ENCODE measurements around the gene ATG4B. TPM values are rescaled to one million over a fixed set of nuclear protein-coding genes. Genes with fewer than 3 reads are reported as not detected.
A peak's percentile ranks its signal among the peaks of the same experiment; 100 is the strongest.

ATG4B gene
- total RNA-seq, 1 experiment from 2014 or later, result 78.0 TPM

GRCh38 chr2:241645056-241645914, 7.8 kb downstream of the ATG4B start:
- Histone ChIP-seq H3K36me3 (peaks cover 15% of the 10 kb centered on the region; the same call in 1 of the 2 replicates), H3K4me1 (no peaks in the 10 kb centered on the region), H3K4me3 (no peak overlapping the region), H3K9me3 (replicated peaks) (no peaks in the 10 kb centered on the region), H3K27ac (no peak overlapping the region), H3K27me3 (no peaks in the 10 kb centered on the region)
- DNase-seq, result no peak

GRCh38 chr2:241645915-241646645, 8.6 kb downstream of the ATG4B start:
- Histone ChIP-seq H3K27me3 (no peaks in the 10 kb centered on the region), H3K36me3 (peaks cover 17% of the 10 kb centered on the region; the same call in 1 of the 2 replicates), H3K9me3 (replicated peaks) (no peaks in the 10 kb centered on the region), H3K4me1 (no peaks in the 10 kb centered on the region), H3K4me3 (no peak overlapping the region), H3K27ac (no peak overlapping the region)
- DNase-seq, result no peak

GRCh38 chr2:241648453-241648852, 11.0 kb downstream of the ATG4B start:
- H3K4me1 ChIP-seq, result no peaks in the 10 kb centered on the region
- no peak for DNase-seq
- H3K27ac ChIP-seq, result no peak overlapping the region

GRCh38 chr2:241649404-241649803, 11.9 kb downstream of the ATG4B start:
- H3K4me1 ChIP-seq, result no peaks in the 10 kb centered on the region
- no peak overlapping the region for H3K27ac ChIP-seq
- DNase-seq, result no peak
- H3K27me3 ChIP-seq, result no peaks in the 10 kb centered on the region
- no peak overlapping the region for H3K4me3 ChIP-seq
- peaks cover 30% of the 10 kb centered on the region for H3K36me3 ChIP-seq
- H3K9me3 ChIP-seq (replicated peaks), result no peaks in the 10 kb centered on the region

More at GRCh38 chr2:241648453-241648852, 11.0 kb downstream of the ATG4B start:
- Histone ChIP-seq H3K4me3 (no peak overlapping the region), H3K27me3 (no peaks in the 10 kb centered on the region), H3K36me3 (peaks cover 35% of the 10 kb centered on the region), H3K9me3 (replicated peaks) (no peaks in the 10 kb centered on the region)

GRCh38 chr2:241649927-241650326, 12.4 kb downstream of the ATG4B start:
- Histone ChIP-seq H3K27me3 (no peaks in the 10 kb centered on the region), H3K9me3 (replicated peaks) (no peaks in the 10 kb centered on the region), H3K27ac (no peak overlapping the region), H3K4me3 (no peak overlapping the region), H3K4me1 (no peaks in the 10 kb centered on the region), H3K36me3 (peaks cover 30% of the 10 kb centered on the region)
- no peak for DNase-seq

GRCh38 chr2:241652142-241652541, 14.6 kb downstream of the ATG4B start:
- DNase-seq, result no peak
- Histone ChIP-seq H3K36me3 (peaks cover 38% of the 10 kb centered on the region), H3K27ac (no peak overlapping the region), H3K27me3 (no peaks in the 10 kb centered on the region), H3K4me3 (no peak overlapping the region), H3K9me3 (replicated peaks) (no peaks in the 10 kb centered on the region), H3K4me1 (no peaks in the 10 kb centered on the region)

GRCh38 chr2:241652722-241653121, 15.2 kb downstream of the ATG4B start:
- H3K4me1 ChIP-seq, result no peaks in the 10 kb centered on the region
- no peaks in the 10 kb centered on the region for H3K9me3 ChIP-seq (replicated peaks)
- no peaks in the 10 kb centered on the region for H3K27me3 ChIP-seq
- peaks cover 38% of the 10 kb centered on the region for H3K36me3 ChIP-seq
- no peak overlapping the region for H3K4me3 ChIP-seq
- no peak overlapping the region for H3K27ac ChIP-seq
- no peak for DNase-seq

- DNase-seq, result no peak
- Histone ChIP-seq H3K4me1 (no peaks in the 10 kb centered on the region), H3K27ac (no peak overlapping the region), H3K9me3 (replicated peaks) (no peaks in the 10 kb centered on the region), H3K4me3 (no peak overlapping the region), H3K27me3 (no peaks in the 10 kb centered on the region), H3K36me3 (peaks cover 38% of the 10 kb centered on the region)
Observed at GRCh38 chr2:241653210-241653750, 15.8 kb downstream of the ATG4B start.

GRCh38 chr2:241654551-241654950, 17.1 kb downstream of the ATG4B start:
- H3K27ac ChIP-seq, result no peak overlapping the region
- H3K36me3 ChIP-seq, result peaks cover 43% of the 10 kb centered on the region

GRCh38 chr2:241655516-241656189, 18.2 kb downstream of the ATG4B start:
- H3K27ac ChIP-seq, result no peak overlapping the region
- H3K9me3 ChIP-seq (replicated peaks), result no peaks in the 10 kb centered on the region
- H3K4me1 ChIP-seq, result no peaks in the 10 kb centered on the region
- peaks cover 51% of the 10 kb centered on the region for H3K36me3 ChIP-seq
- no peak overlapping the region for H3K4me3 ChIP-seq
- no peak for DNase-seq
- H3K27me3 ChIP-seq, result no peaks in the 10 kb centered on the region

More at GRCh38 chr2:241654551-241654950, 17.1 kb downstream of the ATG4B start:
- Histone ChIP-seq H3K27me3 (no peaks in the 10 kb centered on the region), H3K4me1 (no peaks in the 10 kb centered on the region), H3K4me3 (no peak overlapping the region), H3K9me3 (replicated peaks) (no peaks in the 10 kb centered on the region)
- DNase-seq, result no peak

GRCh38 chr2:241656190-241656741, 18.8 kb downstream of the ATG4B start:
- H3K36me3 ChIP-seq, result peaks cover 48% of the 10 kb centered on the region
- no peak for DNase-seq
- no peaks in the 10 kb centered on the region for H3K4me1 ChIP-seq
- no peak overlapping the region for H3K27ac ChIP-seq
- no peaks in the 10 kb centered on the region for H3K27me3 ChIP-seq
- no peak overlapping the region for H3K4me3 ChIP-seq
- no peaks in the 10 kb centered on the region for H3K9me3 ChIP-seq (replicated peaks)

GRCh38 chr2:241657786-241658254, 20.3 kb downstream of the ATG4B start:
- no peak overlapping the region for H3K4me3 ChIP-seq
- H3K27ac ChIP-seq, result no peak overlapping the region
- DNase-seq, result no peak
- peaks cover 37% of the 10 kb centered on the region for H3K36me3 ChIP-seq
- no peaks in the 10 kb centered on the region for H3K4me1 ChIP-seq
- no peaks in the 10 kb centered on the region for H3K27me3 ChIP-seq
- H3K9me3 ChIP-seq (replicated peaks), result no peaks in the 10 kb centered on the region

- DNase-seq, result no peak
- Histone ChIP-seq H3K27me3 (no peaks in the 10 kb centered on the region), H3K4me1 (no peaks in the 10 kb centered on the region), H3K27ac (no peak overlapping the region), H3K4me3 (no peak overlapping the region), H3K36me3 (peaks cover 33% of the 10 kb centered on the region), H3K9me3 (replicated peaks) (no peaks in the 10 kb centered on the region)
Observed at GRCh38 chr2:241658296-241658695, 20.8 kb downstream of the ATG4B start.

GRCh38 chr2:241659150-241659739, 21.8 kb downstream of the ATG4B start:
- H3K36me3 ChIP-seq, result peaks cover 31% of the 10 kb centered on the region

More at GRCh38 chr2:241659150-241659739, 21.8 kb downstream of the ATG4B start:
- Histone ChIP-seq H3K9me3 (replicated peaks) (no peaks in the 10 kb centered on the region), H3K4me1 (no peaks in the 10 kb centered on the region), H3K4me3 (no peak overlapping the region), H3K27me3 (no peaks in the 10 kb centered on the region), H3K27ac (no peak overlapping the region)
- peak; percentile 58 to 75 for DNase-seq

All from SJCRH30 (cell line).